Measurements from ENCODE around the gene IRGC. TPM values are rescaled to one million over a fixed set of nuclear protein-coding genes. Genes with fewer than 3 reads are reported as not detected.

IRGC gene
- total RNA-seq, 4 donors from 2014 or later, result not detected

- TF ChIP-seq EP300 (IDR thresholded peaks at IDR 0.05) (no peak), POLR2A (IDR thresholded peaks at IDR 0.05) (no peak), CTCF (IDR thresholded peaks at IDR 0.05) (no peak)
- 50 to 62% methylated on average over 8 of the region's 8 CpGs for WGBS, 2 donors
- Histone ChIP-seq H3K9me3 (no peaks in the 10 kb centered on the region), H3K4me3 (no peak overlapping the region), H3K36me3 (peaks cover 0 to 9% (median 0%) of the 10 kb centered on the region in 3 donors), H3K27me3 (no peaks in the 10 kb centered on the region), H3K4me1 (no peaks in the 10 kb centered on the region), H3K27ac (no peak overlapping the region)
- no peak for DNase-seq (ENCODE audit: low spot score in 2 of 2)
These were observed 7.7 kb downstream of the IRGC start for GRCh38 chr19:43723588-43723987.

GRCh38 chr19:43724896-43725295, 9.0 kb downstream of the IRGC start:
- Histone ChIP-seq H3K4me1 (no peaks in the 10 kb centered on the region), H3K36me3 (peaks cover 0 to 22% (median 0%) of the 10 kb centered on the region in 3 donors), H3K9me3 (no peaks in the 10 kb centered on the region), H3K27me3 (no peaks in the 10 kb centered on the region), H3K4me3 (no peak overlapping the region), H3K27ac (no peak overlapping the region)
- 71 to 75% methylated on average over 8 of the region's 8 CpGs for WGBS, 2 donors
- TF ChIP-seq CTCF (IDR thresholded peaks at IDR 0.05) (no peak), POLR2A (IDR thresholded peaks at IDR 0.05) (no peak), EP300 (IDR thresholded peaks at IDR 0.05) (no peak)
- no peak for DNase-seq (ENCODE audit: low spot score in 2 of 2)

- Histone ChIP-seq H3K4me3 (no peak overlapping the region), H3K27me3 (no peaks in the 10 kb centered on the region), H3K27ac (no peak overlapping the region), H3K9me3 (no peaks in the 10 kb centered on the region), H3K36me3 (peaks cover 0 to 27% (median 0%) of the 10 kb centered on the region in 3 donors), H3K4me1 (no peaks in the 10 kb centered on the region)
- WGBS, 2 donors, result 36 to 47% methylated on average over 7 of the region's 7 CpGs
- DNase-seq (ENCODE audit: low spot score in 2 of 2), result no peak
- no peak for TF ChIP-seq CTCF (IDR thresholded peaks at IDR 0.05)
- TF ChIP-seq EP300 (IDR thresholded peaks at IDR 0.05), result peak in 1 of 2 donors; percentile 42
- no peak for TF ChIP-seq POLR2A (IDR thresholded peaks at IDR 0.05)
These were observed 9.6 kb downstream of the IRGC start for GRCh38 chr19:43725468-43725867.

GRCh38 chr19:43726736-43727592, 11.1 kb downstream of the IRGC start:
- no peak overlapping the region for H3K27ac ChIP-seq
- WGBS, 2 donors, result 66 to 70% methylated on average over 12 to 14 of the region's 15 CpGs
- no peaks in the 10 kb centered on the region for H3K27me3 ChIP-seq
- DNase-seq (ENCODE audit: low spot score in 2 of 2), result no peak
- peaks cover 0 to 4% (median 0%) of the 10 kb centered on the region in 4 donors for H3K4me1 ChIP-seq
- no peaks in the 10 kb centered on the region for H3K9me3 ChIP-seq
- H3K36me3 ChIP-seq, result peaks cover 0 to 42% (median 0%) of the 10 kb centered on the region in 3 donors
- H3K4me3 ChIP-seq, result no peak overlapping the region
- no peak for TF ChIP-seq CTCF (IDR thresholded peaks at IDR 0.05)
- no peak for TF ChIP-seq POLR2A (IDR thresholded peaks at IDR 0.05)

GRCh38 chr19:43727593-43727853, 11.6 kb downstream of the IRGC start:
- peaks cover 0 to 10% (median 0%) of the 10 kb centered on the region in 4 donors for H3K4me1 ChIP-seq
- H3K27me3 ChIP-seq, result no peaks in the 10 kb centered on the region
- peaks cover 0 to 48% (median 0%) of the 10 kb centered on the region in 3 donors for H3K36me3 ChIP-seq
- no peak overlapping the region for H3K27ac ChIP-seq
- no peak for DNase-seq (ENCODE audit: low spot score in 2 of 2)
- TF ChIP-seq CTCF (IDR thresholded peaks at IDR 0.05) (no peak), EP300 (IDR thresholded peaks at IDR 0.05) (no peak), POLR2A (IDR thresholded peaks at IDR 0.05) (no peak)
- 74 to 81% methylated on average over 4 of the region's 4 CpGs for WGBS, 2 donors
- no peak overlapping the region for H3K4me3 ChIP-seq
- no peaks in the 10 kb centered on the region for H3K9me3 ChIP-seq
